Measurements from ENCODE around the gene NPAS1. TPM values are rescaled to one million over a fixed set of nuclear protein-coding genes. Genes with fewer than 3 reads are reported as not detected.

The NPAS1 gene
- total and polyA plus RNA-seq, 9 donors = 0.31 to 7.1 (median 2.1) TPM

Other genes starting within 250 kb of the NPAS1 start
- gene SLC1A5, start 231.2 kb upstream of the NPAS1 start, total RNA-seq = 13.9 TPM
- 10 to 100 TPM; 21.6 to 29.7 (median 25.1) TPM for gene SLC1A5, start 231.2 kb upstream of the NPAS1 start, polyA plus RNA-seq (ENCODE audit: insufficient read depth in 1 of 8, insufficient read length in 8 of 8, low replicate concordance in 1 of 8)
- 70.4 TPM for gene AP2S1, start 169.0 kb upstream of the NPAS1 start, total RNA-seq
- gene AP2S1, start 169.0 kb upstream of the NPAS1 start, polyA plus RNA-seq (ENCODE audit: insufficient read depth in 1 of 8, insufficient read length in 8 of 8, low replicate concordance in 1 of 8) = 10 to 100 TPM; 52.8 to 72.3 (median 67.2) TPM
- gene ARHGAP35, start 158.8 kb upstream of the NPAS1 start, total RNA-seq = 23.0 TPM
- gene ARHGAP35, start 158.8 kb upstream of the NPAS1 start, polyA plus RNA-seq (ENCODE audit: insufficient read depth in 1 of 8, insufficient read length in 8 of 8, low replicate concordance in 1 of 8) = 10 to 100 TPM; 29.9 to 47.0 (median 39.0) TPM
- gene TMEM160, start 28.8 kb downstream of the NPAS1 start, total RNA-seq = 9.8 TPM
- gene TMEM160, start 28.8 kb downstream of the NPAS1 start, polyA plus RNA-seq (ENCODE audit: insufficient read depth in 1 of 8, insufficient read length in 8 of 8, low replicate concordance in 1 of 8) = 10 to 100 TPM in 7 of 8 donors, 1 to 10 TPM in 1; 9.1 to 15.1 (median 11.7) TPM
- 11.8 TPM for gene ZC3H4, start 93.9 kb downstream of the NPAS1 start, total RNA-seq
- gene ZC3H4, start 93.9 kb downstream of the NPAS1 start, polyA plus RNA-seq (ENCODE audit: insufficient read depth in 1 of 8, insufficient read length in 8 of 8, low replicate concordance in 1 of 8) = 10 to 100 TPM; 18.8 to 34.3 (median 25.6) TPM
- 77.6 TPM for gene SAE1, start 111.0 kb downstream of the NPAS1 start, total RNA-seq
- gene SAE1, start 111.0 kb downstream of the NPAS1 start, polyA plus RNA-seq (ENCODE audit: insufficient read depth in 1 of 8, insufficient read length in 8 of 8, low replicate concordance in 1 of 8) = 100 to 1,000 TPM in 2 of 8 donors, 10 to 100 TPM in 6; 75.8 to 103 (median 92.2) TPM
- gene BBC3, start 211.4 kb downstream of the NPAS1 start, total RNA-seq = 2.9 TPM
- 1 to 10 TPM; 2.7 to 3.8 (median 3.0) TPM for gene BBC3, start 211.4 kb downstream of the NPAS1 start, polyA plus RNA-seq (ENCODE audit: insufficient read depth in 1 of 8, insufficient read length in 8 of 8, low replicate concordance in 1 of 8)
- gene CCDC9, start 236.7 kb downstream of the NPAS1 start, total RNA-seq = 7.1 TPM
- 10 to 100 TPM; 20.3 to 28.2 (median 22.5) TPM for gene CCDC9, start 236.7 kb downstream of the NPAS1 start, polyA plus RNA-seq (ENCODE audit: insufficient read depth in 1 of 8, insufficient read length in 8 of 8, low replicate concordance in 1 of 8)